Lower leg skin (tissue), 4 donors: ENCODE measurements around the gene FGF12. TPM values are rescaled to one million over a fixed set of nuclear protein-coding genes. Genes with fewer than 3 reads are reported as not detected.

Experiments
- DNase-seq, 2 donors: peaks; one replicate each; pipeline ENCODE4 v3.0.0-alpha.2; 2019; ENCODE audit warnings: low spot score in 2 of 2
- H3K4me3 ChIP-seq: fragments of 200-600 bp; sonication (generic); 2 replicates; pipeline ENCODE4 v1.5.1; 2017; ENCODE audit warnings: mild to moderate bottlenecking, low read depth; ENCODE audit not compliant: poor library complexity, severe bottlenecking
- POLR2A ChIP-seq, 2 donors: fragments of 450-650 bp; IDR thresholded peaks; one replicate each; pipeline ENCODE4 v1.6.1; 2016 to 2017; ENCODE audit warnings: antibody characterized with exemption in 2 of 2, mild to moderate bottlenecking in 1 of 2, moderate library complexity in 1 of 2
- WGBS, 2 donors: methylation state at CpG; one replicate each; pipeline ENCODE4 v1.1.5; 2018; 5-methylcytosine and 5-hydroxymethylcytosine counted together
- intact Hi-C: fragments of 100-400 bp; cut with DNase I; formaldehyde crosslinking; loops from one replicate; pipeline ENCODE4 v1.15.0; 2023; ENCODE audit warnings: low total_unique reads
- total RNA-seq, 4 donors: library from RNA; depleted of rRNA; stranded (reverse); fragments of >200 nt; gene quantifications; one replicate each; pipeline ENCODE4 v1.1.0, GENCODE V29; 2016
- TF ChIP-seq, protein P1 (sequence below), 3 donors: fragments of 450-650 bp; IDR thresholded peaks; one replicate each; pipeline ENCODE4 v1.5.1; 2016; ENCODE audit warnings: antibody characterized with exemption in 3 of 3, mild to moderate bottlenecking in 3 of 3, moderate library complexity in 2 of 3

The FGF12 gene
- total RNA-seq, 4 donors from 2014 or later, result 0.05 to 0.45 (median 0.19) TPM; not detected in 1

DNA sequence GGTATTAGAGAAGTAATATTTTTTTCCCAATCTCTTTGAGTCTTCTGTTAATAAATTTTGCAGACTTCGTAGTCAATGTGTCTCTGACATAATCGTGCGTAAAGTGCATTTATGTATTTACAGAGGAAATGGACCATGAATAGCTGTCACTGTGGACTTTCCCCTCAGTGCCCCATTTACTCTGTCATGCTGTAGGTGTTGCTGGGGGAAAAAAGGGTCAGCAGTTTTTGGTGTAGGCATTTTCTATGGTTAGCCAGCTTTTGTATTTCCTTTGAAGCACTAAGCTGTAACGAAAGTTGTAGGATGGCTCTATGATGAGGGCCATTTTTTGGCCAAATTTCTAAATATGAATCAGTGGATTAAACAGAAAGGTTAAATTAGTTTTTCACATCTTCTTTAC, 598.4 kb downstream of the FGF12 start:
- no peak for TF ChIP-seq POLR2A (IDR thresholded peaks at IDR 0.05)
- TF ChIP-seq, protein P1, sequence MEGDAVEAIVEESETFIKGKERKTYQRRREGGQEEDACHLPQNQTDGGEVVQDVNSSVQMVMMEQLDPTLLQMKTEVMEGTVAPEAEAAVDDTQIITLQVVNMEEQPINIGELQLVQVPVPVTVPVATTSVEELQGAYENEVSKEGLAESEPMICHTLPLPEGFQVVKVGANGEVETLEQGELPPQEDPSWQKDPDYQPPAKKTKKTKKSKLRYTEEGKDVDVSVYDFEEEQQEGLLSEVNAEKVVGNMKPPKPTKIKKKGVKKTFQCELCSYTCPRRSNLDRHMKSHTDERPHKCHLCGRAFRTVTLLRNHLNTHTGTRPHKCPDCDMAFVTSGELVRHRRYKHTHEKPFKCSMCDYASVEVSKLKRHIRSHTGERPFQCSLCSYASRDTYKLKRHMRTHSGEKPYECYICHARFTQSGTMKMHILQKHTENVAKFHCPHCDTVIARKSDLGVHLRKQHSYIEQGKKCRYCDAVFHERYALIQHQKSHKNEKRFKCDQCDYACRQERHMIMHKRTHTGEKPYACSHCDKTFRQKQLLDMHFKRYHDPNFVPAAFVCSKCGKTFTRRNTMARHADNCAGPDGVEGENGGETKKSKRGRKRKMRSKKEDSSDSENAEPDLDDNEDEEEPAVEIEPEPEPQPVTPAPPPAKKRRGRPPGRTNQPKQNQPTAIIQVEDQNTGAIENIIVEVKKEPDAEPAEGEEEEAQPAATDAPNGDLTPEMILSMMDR (IDR thresholded peaks at IDR 0.05), result no peak
- intact Hi-C loops, result no loop called here
- WGBS, 2 donors, result 50 to 61% methylated on average over 4 of the region's 4 CpGs
- no peak for DNase-seq
- no peak overlapping the region for H3K4me3 ChIP-seq

DNA sequence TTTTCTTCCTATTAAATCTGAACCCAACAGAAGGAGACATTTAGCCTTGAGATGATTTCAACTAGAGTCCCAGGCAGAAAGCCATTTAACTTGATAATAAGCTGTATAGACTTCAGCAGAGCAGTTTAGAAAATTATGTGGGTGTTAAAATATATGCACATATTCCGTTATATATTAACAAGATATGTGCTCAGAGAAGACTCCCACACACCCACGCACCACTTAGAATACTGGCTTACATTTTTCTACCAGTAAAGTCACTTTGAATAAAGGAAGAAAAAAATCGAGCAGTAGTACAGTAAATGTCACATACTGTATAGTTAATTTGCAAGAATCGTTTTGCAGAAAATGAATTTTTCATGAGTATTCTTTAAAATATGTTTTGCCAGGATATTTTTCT, 599.3 kb downstream of the FGF12 start:
- WGBS, 2 donors, result 59 to 70% methylated on average over 4 of the region's 4 CpGs
- TF ChIP-seq POLR2A (IDR thresholded peaks at IDR 0.05), result no peak
- TF ChIP-seq, protein P1 (IDR thresholded peaks at IDR 0.05), result no peak
- intact Hi-C loops, result no loop called here
- H3K4me3 ChIP-seq, result no peak overlapping the region
- DNase-seq, result no peak

GRCh38 chr3:192122832-192123594, 604.3 kb downstream of the FGF12 start:
- TF ChIP-seq, protein P1 (IDR thresholded peaks at IDR 0.05), result no peak
- no peak for TF ChIP-seq POLR2A (IDR thresholded peaks at IDR 0.05)
- 77 to 78% methylated on average over 13 of the region's 13 CpGs for WGBS, 2 donors
- intact Hi-C loops, result no loop called here
- no peak for DNase-seq
- H3K4me3 ChIP-seq, result no peak overlapping the region

- TF ChIP-seq, protein P1 (IDR thresholded peaks at IDR 0.05), result no peak
- TF ChIP-seq POLR2A (IDR thresholded peaks at IDR 0.05), result no peak
- no peak for DNase-seq
- no peak overlapping the region for H3K4me3 ChIP-seq
- intact Hi-C loops, result no loop called here
- WGBS, 2 donors, result 76 to 80% methylated on average over 3 of the region's 3 CpGs
Observed at GRCh38 chr3:192121923-192122322, 605.4 kb downstream of the FGF12 start.

DNA sequence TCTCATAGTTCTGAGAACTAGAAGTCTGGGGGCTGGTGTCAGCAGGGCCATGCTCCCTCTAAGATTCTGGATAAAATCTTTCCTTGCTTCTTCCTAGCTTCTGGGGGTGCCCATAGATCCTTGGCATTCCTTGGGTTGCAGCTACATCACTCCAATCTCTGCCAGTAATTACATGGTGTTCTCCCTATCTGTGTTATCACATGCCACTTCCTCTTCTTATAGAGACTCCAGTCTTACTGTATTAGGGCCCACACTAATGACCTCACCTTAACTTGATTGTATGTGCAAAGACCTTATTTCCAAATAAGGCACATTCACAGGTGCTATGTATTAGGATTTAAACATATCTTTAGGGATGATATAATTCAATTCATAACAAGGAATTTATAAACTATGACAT, 618.5 kb downstream of the FGF12 start:
- TF ChIP-seq, protein P1 (IDR thresholded peaks at IDR 0.05), result no peak
- TF ChIP-seq POLR2A (IDR thresholded peaks at IDR 0.05), result no peak
- H3K4me3 ChIP-seq, result no peak overlapping the region
- intact Hi-C loops, result no loop called here
- no peak for DNase-seq

DNA sequence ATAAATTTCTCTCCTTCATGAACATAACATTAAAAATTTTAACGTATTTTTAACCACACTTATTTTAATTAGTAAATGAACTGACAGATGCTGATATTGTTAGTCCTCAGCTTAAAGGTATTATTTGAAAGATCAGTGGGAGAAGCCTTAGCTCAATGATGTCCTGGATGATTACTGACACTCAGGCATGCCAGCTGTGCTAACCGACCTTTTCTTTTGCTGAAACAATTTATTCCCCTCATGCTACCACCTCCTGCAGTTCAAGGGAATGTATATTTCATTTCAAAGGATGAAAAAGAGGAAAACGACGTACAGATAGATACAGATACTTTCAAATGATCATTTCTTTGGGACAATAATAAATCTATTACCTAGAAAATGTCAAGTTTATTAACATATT, 620.8 kb downstream of the FGF12 start:
- TF ChIP-seq POLR2A (IDR thresholded peaks at IDR 0.05), result no peak
- TF ChIP-seq, protein P1 (IDR thresholded peaks at IDR 0.05), result no peak
- WGBS, 2 donors, result 60 to 64% methylated on average over 4 of the region's 4 CpGs
- H3K4me3 ChIP-seq, result no peak overlapping the region
- DNase-seq, result no peak
- intact Hi-C loops, result no loop called here
